Suppressor macrophage treated with lipopolysaccharide for 4 hours (primary cell): ENCODE measurements around the gene PA2G4.
A peak's percentile ranks its signal among the peaks of the same experiment; 100 is the strongest.

Experiments used
- DNase-seq: peaks from one replicate; pipeline ENCODE4 v3.0.0-alpha.2; 2020

PA2G4 gene

GRCh38 chr12:56155256-56155845 lies 51.0 kb downstream of the PA2G4 start:
- DNase-seq, result no peak

GRCh38 chr12:56156464-56157200 lies 52.3 kb downstream of the PA2G4 start:
- peak; percentile 41 for DNase-seq

GRCh38 chr12:56157201-56158028 lies 53.1 kb downstream of the PA2G4 start:
- DNase-seq, result peak; percentile 53

- peak; percentile 98 for DNase-seq
These were observed 53.9 kb downstream of the PA2G4 start, which contains the start of gene MYL6 for GRCh38 chr12:56158029-56158925. Gene MYL6 (plus strand): TSS chr12:56158359. CDS start chr12:56158402, 43 bp downstream.

- peak; percentile 65 for DNase-seq
These were observed 54.6 kb downstream of the PA2G4 start for GRCh38 chr12:56158926-56159461.

- DNase-seq, result no peak
These were observed 55.3 kb downstream of the PA2G4 start for GRCh38 chr12:56159482-56160192.

GRCh38 chr12:56160193-56160763 lies 55.9 kb downstream of the PA2G4 start:
- DNase-seq, result peak; percentile 34

GRCh38 chr12:56160894-56161689 lies 56.7 kb downstream of the PA2G4 start:
- no peak for DNase-seq

- DNase-seq, result no peak
These were observed 57.5 kb downstream of the PA2G4 start for GRCh38 chr12:56161690-56162351.

- DNase-seq, result no peak
These were observed 58.3 kb downstream of the PA2G4 start for GRCh38 chr12:56162468-56163290.
